Measurements from ENCODE around the gene FBXO31. TPM values are rescaled to one million over a fixed set of nuclear protein-coding genes. Genes with fewer than 3 reads are reported as not detected.

FBXO31 gene
- total and polyA plus RNA-seq, 2 of the 8 experiments (the other 6 are each of a cell fraction or from before 2014, with no cell fraction given) = 8.3 to 21.6 TPM

- Histone ChIP-seq H2AK5ac (ENCODE audit: low read depth, low read length) (no peak overlapping the region), H3K9ac (replicated peaks in 1 of 4; ENCODE audit: extremely low read depth in 1 of 4, low read depth in 3 of 4, low read length in 3 of 4) (no peak overlapping the region), H3K79me1 (ENCODE audit: low read depth, low read length) (no peaks in the 10 kb centered on the region), H4K91ac (replicated peaks; ENCODE audit: insufficient read length, low read length) (no peak overlapping the region), H3K79me2 (ENCODE audit: control insufficient read depth in 1 of 2, insufficient read depth in 2 of 2, low read length in 2 of 2) (no peaks in the 10 kb centered on the region), H3K23me2 (ENCODE audit: low read depth, low read length) (no peaks in the 10 kb centered on the region), H3K4me3 (ENCODE audit: extremely low read depth in 1 of 4, insufficient read depth in 2 of 4, low read depth in 3 of 4, low read length in 4 of 4) (no peak overlapping the region), H3K36me3 (ENCODE audit: control insufficient read depth in 2 of 4, insufficient read depth in 4 of 4, low read length in 3 of 4) (0 out of 8 replicates have a peak, but pooled peaks cover 0 to 2% (median 0%) of the 10 kb centered on the region in 4 experiments), H4K20me1 (replicated peaks in 1 of 2; ENCODE audit: control insufficient read depth in 1 of 2, insufficient read depth in 2 of 2, low read length in 2 of 2) (no peaks in the 10 kb centered on the region), H4K5ac (ENCODE audit: insufficient read length, low read depth, low read length) (no peak overlapping the region), H2BK20ac (ENCODE audit: low read length) (no peak overlapping the region), H2BK120ac (replicated peaks; ENCODE audit: low read depth, low read length) (no peak overlapping the region), H3K4me1 (replicated peaks in 1 of 4; ENCODE audit: control insufficient read depth in 3 of 4, insufficient read depth in 4 of 4, low read length in 3 of 4) (no peaks in the 10 kb centered on the region), H3K18ac (ENCODE audit: extremely low read depth, low read length) (no peak overlapping the region), H3K27me3 (replicated peaks in 1 of 4; ENCODE audit: control insufficient read depth in 3 of 4, extremely low read depth in 1 of 4, insufficient read depth in 3 of 4, low read length in 3 of 4) (no peaks in the 10 kb centered on the region), H3K27ac (ENCODE audit: low read depth, low read length) (no peak overlapping the region), H2BK5ac (ENCODE audit: low read depth, low read length) (no peak overlapping the region), H3K14ac (ENCODE audit: insufficient read length) (no peak overlapping the region), H3K56ac (replicated peaks; ENCODE audit: insufficient read length, low read depth, low read length) (no peak overlapping the region), H4K8ac (ENCODE audit: extremely low read depth, insufficient read depth, low read length) (no peak overlapping the region), H2BK15ac (ENCODE audit: low read length) (no peak overlapping the region), H2AFZ (ENCODE audit: low read length) (no peak overlapping the region), H3K23ac (ENCODE audit: insufficient read length) (no peak overlapping the region), H3K4ac (replicated peaks; ENCODE audit: insufficient read length, low read depth, low read length) (no peak overlapping the region), H3K4me2 (ENCODE audit: insufficient read depth in 1 of 2, low read depth in 2 of 2, low read length in 2 of 2) (no peak overlapping the region), H3K9me3 (ENCODE audit: insufficient read depth in 2 of 2, low read depth in 1 of 2, low read length in 1 of 2) (peaks cover 0 to 5% of the 10 kb centered on the region in 2 experiments; a peak in 1 of 4 replicates), H2BK12ac (ENCODE audit: low read depth, low read length) (no peak overlapping the region)
- ChIA-PET POLR2A (ENCODE audit: partially characterized antibody) (no interaction called here), CTCF (ENCODE audit: partially characterized antibody) (interaction anchor here (0.7 kb wide), 1 partner anchor 29 kb away, joined by 3 read pairs; no protein-coding TSS in a partner anchor)
- DNase-seq (ENCODE audit: low read depth in 1 of 2, low spot score in 2 of 2) = no peak
- 89% methylated on average over 5 of the region's 5 CpGs; no CpG with 5 or more reads in 1 of the 2 experiments for WGBS, 2 experiments (ENCODE audit: extremely low coverage in 1 of 2, insufficient coverage in 1 of 2, insufficient read length in 1 of 2, insufficient replicate concordance in 2 of 2, low coverage in 1 of 2, low lambda C conversion rate in 2 of 2, missing lambda C conversion rate in 1 of 2)
- no peak for FAIRE-seq
- TF ChIP-seq YY1 (IDR thresholded peaks at IDR 0.05; ENCODE audit: low read depth, low read length) (no peak), TCF12 (IDR thresholded peaks at IDR 0.05; ENCODE audit: low read depth, low read length) (no peak), CBX5 (IDR thresholded peaks at IDR 0.05; ENCODE audit: low read depth, low read length) (no peak), FOSL1 (IDR thresholded peaks at IDR 0.05; ENCODE audit: insufficient read depth, low read depth, low read length) (no peak)
Observed at GRCh38 chr16:87311387-87311786, 72.2 kb downstream of the FBXO31 start.

Measured in H1 (cell line).